NB4 (cell line): ENCODE measurements around the gene PEAK1.

Experiments used
- DNase-seq: peaks from one replicate; pipeline ENCODE4 v3.0.0; 2010; ENCODE audit warnings: low read depth
- H3K4me3 ChIP-seq: one replicate; pipeline ENCODE4 v1.5.1; 2011; ENCODE audit warnings: mild to moderate bottlenecking, low read depth, low read length, moderate library complexity
- CTCF ChIP-seq: IDR thresholded peaks from one replicate; pipeline ENCODE4 v1.5.1; 2012; ENCODE audit warnings: low read depth, low read length
- MYC ChIP-seq: IDR thresholded peaks from 2 replicates; pipeline ENCODE4 v1.6.1; 2011; ENCODE audit warnings: low read depth, low read length
- POLR2A ChIP-seq: IDR thresholded peaks from 2 replicates; pipeline ENCODE4 v1.6.1; 2011; ENCODE audit warnings: mild to moderate bottlenecking; ENCODE audit not compliant: insufficient read length; ENCODE audit errors: extremely low read depth
- TF ChIP-seq, protein P1 (sequence below): IDR thresholded peaks from 2 replicates; pipeline ENCODE4 v1.6.1; 2011; ENCODE audit warnings: low read depth, low read length

Gene PEAK1

GRCh38 chr15:77329202-77329601 lies 90.7 kb downstream of the PEAK1 start:
- no peak for DNase-seq
- TF ChIP-seq POLR2A (no peak), CTCF (no peak), MYC (no peak)
- TF ChIP-seq, protein P1, sequence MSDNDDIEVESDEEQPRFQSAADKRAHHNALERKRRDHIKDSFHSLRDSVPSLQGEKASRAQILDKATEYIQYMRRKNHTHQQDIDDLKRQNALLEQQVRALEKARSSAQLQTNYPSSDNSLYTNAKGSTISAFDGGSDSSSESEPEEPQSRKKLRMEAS = no peak
- H3K4me3 ChIP-seq = no peak overlapping the region

DNA sequence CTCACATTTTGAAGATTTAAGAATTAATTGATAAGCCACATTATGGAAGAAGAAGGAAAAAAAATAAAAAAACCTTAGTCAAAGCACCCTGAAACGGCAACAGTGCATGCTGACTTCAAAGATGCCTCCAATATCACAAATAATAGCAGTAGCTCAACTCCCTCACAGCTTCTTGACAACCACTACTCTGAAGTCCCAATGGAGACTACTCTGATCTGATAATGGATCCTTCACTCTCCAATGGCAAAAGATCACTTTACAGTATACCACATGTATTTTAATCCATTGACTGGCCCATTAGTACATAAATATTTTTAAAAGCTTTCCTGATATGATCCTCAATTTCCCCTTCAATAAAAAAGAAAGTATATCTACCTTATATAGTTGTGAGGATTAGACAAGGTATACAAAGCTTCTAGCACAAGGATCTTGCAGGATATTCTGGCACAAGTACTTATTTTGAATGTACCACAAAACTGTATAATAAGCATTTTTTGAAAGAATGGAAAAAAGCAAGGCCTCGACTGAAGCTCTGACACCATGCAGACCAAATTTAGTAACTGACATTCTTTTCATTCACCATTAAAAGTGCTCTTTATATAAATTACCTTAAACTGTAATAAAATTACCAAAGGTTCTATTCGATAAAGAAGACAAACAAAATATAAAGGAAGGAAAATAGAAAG lies 91.9 kb downstream of the PEAK1 start:
- DNase-seq = no peak
- H3K4me3 ChIP-seq = no peak overlapping the region
- TF ChIP-seq, protein P1 = no peak
- TF ChIP-seq MYC (no peak), CTCF (no peak), POLR2A (no peak)

- TF ChIP-seq MYC = no peak
- TF ChIP-seq, protein P1 = no peak
- TF ChIP-seq CTCF = no peak
- no peak for TF ChIP-seq POLR2A
- DNase-seq = no peak
- H3K4me3 ChIP-seq = no peak overlapping the region
These were observed 92.7 kb downstream of the PEAK1 start for GRCh38 chr15:77327168-77327567.

DNA sequence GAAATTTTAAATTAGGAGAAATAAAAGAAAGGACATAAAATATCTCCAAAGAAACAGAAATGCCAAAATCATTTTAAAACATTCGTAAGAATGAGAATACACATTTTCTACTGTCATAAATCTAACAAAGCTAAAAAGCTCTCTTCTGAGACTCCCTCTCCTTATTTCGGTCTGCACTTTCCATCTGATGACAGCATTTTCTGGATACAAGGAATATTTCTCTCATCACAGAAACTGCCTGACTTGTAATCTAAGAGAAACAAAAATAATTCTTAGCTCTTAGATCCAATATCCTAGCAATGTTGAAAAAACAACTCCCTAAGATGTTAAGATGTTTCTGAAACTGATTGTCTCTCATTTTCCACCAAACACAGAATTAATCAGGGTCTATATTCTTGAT lies 93.5 kb downstream of the PEAK1 start:
- TF ChIP-seq POLR2A (no peak), MYC (no peak), CTCF (no peak)
- TF ChIP-seq, protein P1 = no peak
- DNase-seq = no peak
- no peak overlapping the region for H3K4me3 ChIP-seq

- TF ChIP-seq CTCF = no peak
- no peak for TF ChIP-seq MYC
- TF ChIP-seq, protein P1 = no peak
- TF ChIP-seq POLR2A = no peak
- H3K4me3 ChIP-seq = no peak overlapping the region
- no peak for DNase-seq
These were observed 107.4 kb downstream of the PEAK1 start for GRCh38 chr15:77312523-77312922.
